GM20431 (cell line): ENCODE measurements around the gene DHRS7B.
"Not testable (repeated sequence)": the region's sequence is repeated elsewhere in the genome, so short reads cannot be mapped to it uniquely, and the experiment has no call there.

ENCODE experiments used
- in situ Hi-C: fragments of 300-500 bp; cut with MseI, MboI; formaldehyde crosslinking; loops from one replicate; pipeline ENCODE4 v1.15.0; 2020; ENCODE audit warnings: low sequenced_read_pairs; ENCODE audit not compliant: unreplicated experiment

DHRS7B gene

DNA sequence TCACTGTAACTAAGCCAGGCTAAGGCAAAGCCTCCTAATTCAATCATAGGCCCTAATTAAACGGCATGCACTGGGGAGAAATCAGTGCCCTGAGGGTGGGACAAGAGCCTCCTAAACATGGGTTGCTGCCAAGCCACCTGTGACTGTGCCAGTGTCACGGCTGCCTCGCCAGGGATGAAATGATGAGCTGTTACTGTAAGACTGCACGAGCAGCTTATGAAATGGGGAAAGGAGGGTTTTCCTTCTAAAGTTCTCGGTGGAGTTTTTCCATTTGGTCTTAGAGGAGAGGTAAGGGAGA lies 74.5 kb downstream of the DHRS7B start:
- in situ Hi-C loops = no loop called here

DNA sequence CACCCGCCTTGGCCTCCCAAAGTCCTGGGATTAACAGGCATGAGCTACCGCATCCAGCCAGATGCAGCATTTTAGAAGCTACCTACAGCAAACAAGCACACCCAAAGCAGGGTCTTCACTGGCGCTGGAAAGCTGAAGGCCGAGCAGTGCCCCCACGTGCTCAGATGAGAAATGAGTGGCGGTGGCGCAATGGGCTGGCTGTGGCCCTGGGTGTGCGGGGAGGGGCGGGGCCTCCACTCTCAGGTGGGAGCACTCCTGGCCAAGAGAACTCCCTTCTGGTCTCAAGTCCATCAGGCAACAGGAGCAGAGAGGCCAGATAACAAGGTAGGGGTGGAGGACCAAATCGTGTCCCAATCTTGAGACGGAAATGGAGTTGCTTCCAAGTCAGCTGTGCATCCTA lies 75.1 kb downstream of the DHRS7B start:
- in situ Hi-C loops = no loop called here

DNA sequence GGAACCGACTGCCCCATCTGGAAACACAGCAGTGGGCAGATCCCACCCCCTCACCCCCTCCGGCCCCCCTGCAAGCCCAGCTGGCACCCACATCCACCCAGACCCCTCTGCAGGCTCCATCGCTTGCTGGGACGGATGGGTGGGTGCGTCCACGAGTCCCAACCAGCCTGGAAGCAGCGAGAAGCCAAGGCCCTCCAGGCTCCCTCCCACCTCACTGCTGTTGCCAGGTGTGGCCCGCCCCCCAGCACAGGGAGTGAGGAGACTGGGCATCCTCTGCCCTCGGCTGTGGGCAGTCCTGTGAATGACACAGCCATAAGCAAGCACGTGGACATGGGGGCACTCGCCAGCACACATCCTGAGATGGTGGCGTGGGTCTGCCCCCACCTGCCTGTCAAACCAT lies 75.7 kb downstream of the DHRS7B start:
- in situ Hi-C loops = no loop called here

DNA sequence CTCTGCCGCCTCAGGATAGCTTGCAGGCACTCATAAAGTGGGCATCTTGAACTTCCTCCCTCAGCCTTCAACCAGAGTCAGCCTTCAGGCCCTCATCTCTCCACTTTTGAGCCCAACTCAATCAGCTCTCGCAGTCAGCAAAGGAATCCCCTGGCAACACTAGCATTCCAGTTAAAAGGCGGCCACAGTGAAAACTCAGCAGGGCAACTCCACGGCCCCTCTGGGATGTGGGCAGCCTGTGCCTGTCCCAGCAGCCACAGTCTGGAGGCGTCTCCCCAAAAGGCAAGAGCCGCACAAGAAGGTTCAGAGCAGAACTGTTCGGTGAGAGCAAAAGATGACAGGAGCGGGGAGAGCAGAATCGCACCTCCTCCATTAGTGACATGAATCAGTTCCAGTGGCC lies 78.2 kb downstream of the DHRS7B start:
- in situ Hi-C loops = no loop called here

DNA sequence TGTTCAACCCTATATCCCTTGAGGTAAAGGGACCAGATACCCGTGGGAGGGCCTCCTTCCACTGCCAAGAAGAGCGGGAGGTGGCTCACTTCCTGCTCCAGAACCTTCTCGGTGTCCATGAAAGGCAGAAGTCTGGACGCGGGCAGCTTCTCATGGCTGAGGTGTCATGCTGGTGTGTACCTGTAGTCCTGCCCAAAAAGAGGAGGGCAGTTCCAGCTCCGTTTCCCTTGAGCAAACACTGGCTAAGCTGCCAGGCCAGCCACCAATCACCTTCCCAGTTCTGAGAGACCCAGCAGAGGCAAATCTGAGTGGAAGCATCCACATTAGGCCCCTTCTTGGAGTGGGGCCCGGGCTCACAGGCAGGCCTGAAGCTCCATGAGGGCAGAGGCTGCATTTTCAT lies 81.6 kb downstream of the DHRS7B start:
- in situ Hi-C loops = no loop called here

DNA sequence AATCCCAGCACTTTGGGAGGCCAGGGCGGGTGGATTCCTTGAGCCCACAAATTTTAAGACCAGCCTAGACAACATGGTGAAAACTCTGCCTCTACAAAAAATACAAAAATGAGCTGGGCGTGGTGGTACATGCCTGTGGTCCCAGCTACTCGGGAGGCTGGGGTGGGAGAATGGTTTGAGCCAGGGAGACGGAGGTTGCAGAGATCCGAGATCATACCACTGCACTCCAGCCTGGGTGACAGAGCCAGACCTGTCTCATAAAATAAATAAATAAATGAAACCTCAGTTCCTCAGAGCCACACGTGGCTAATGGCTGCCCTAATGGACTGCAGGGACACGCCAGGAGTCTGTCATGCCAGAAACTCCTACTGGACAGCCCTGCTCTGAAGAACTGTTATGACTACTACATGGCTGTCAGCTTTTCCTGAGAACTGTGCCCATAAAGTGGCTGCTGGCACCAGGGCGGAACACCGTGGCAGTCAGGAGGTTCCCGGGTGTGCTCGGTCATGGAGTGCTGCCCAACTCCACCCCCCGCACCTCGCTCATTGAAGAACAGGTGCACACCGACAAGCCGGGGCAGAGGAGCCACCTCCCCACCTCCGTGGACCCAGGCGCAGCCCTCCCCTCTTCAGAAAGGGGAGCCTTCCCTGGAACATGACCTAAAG lies 82.9 kb downstream of the DHRS7B start:
- in situ Hi-C loops = no loop called here

DNA sequence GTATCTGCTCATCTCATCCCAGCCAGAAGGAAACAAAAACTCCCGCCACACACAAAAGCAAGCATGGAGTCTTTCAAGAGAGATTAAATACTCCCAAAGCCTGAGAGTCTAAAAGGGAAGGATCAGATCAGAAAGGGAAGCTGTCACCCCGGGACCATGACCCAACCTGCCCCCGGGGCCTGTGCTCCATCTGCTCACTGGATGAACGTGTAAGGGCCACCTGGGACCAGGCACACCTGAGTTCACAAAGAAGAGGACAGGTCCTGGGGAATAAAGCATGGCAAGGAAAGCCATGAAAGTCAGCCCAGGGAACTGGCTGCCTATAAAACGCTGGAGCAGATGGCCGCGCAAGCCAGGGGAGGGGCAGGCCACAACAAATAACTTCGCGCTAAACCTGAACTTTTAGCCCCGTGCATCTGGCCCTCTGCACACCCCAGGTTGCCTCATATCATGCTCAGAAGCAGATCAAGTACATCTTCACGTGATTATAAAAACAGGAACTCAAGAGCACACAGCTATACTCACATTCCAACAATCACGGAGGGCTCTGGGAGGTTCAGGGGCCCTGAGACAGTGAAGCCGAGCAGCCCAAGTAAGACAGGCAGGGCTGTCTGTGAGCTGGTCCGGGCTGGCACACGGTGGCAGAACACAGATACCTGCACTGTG lies 83.8 kb downstream of the DHRS7B start:
- in situ Hi-C loops = no loop called here

DNA sequence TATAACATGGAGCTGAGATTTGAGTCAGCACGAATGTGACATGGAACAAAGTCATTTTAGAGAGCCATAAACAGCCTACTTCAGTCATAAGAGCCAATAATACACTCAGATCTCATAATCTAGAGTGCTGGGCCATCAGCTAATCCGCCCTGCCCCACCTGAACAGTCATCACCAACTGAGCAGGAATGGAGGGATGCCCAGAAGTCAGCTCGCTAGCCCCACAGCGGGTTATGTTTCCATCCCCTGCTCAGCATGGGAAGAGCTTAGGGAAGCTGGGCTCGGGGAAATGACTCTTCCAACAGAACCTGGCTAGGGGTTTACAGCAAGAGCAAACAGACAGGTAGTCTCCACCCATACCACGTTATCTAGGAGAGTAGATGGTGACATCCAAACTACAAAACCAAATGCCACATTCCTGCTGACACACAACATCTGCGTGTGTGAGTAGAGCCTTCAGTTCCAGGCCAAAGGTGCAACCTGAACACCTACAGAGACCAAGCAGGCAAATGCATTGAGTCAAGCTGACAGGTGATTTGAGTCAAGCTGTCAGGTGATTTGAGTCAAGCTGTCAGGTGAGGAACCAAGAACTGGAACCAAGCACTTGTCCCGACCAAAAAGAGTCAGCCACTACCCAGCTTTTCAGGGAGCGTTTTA lies 85.2 kb downstream of the DHRS7B start:
- in situ Hi-C loops = no loop called here

DNA sequence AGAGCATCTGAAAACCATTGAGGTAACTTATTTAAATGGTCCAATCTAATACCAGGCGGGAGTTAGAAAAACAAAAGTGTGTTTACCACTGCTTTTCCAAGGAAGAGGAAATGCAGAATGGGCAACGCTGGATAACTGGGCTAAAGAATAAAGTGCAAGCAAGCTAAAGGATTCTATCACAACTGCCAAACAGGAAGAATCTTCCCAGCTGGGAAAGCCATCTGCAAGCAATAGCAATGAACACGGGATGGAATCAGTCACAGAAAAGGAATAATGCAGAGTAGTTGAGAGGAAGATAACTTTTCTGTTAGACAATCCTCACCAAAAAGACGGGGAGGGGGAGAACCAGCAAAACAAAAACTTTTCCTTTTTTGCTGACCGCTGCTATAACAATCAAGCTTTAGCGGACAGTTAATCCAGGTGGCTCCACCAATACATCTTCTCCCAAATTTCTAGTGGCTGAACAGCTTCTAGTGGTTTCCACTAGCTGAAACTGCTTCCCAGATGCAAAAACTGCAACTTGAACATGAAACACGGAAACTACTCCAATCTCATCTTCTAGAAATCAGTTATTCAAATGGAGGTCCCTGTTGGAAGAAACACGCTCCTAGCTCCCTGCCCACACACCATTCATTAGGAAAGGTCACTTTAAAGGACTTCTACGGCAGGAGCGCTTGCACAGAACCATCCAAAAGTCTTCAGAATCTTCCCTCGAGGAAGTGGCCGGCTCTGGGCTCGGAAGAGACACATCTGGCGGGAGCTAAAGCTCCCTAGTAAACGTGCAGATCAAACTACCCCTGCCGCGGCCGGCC lies 86.3 kb downstream of the DHRS7B start:
- in situ Hi-C loops = no loop called here

DNA sequence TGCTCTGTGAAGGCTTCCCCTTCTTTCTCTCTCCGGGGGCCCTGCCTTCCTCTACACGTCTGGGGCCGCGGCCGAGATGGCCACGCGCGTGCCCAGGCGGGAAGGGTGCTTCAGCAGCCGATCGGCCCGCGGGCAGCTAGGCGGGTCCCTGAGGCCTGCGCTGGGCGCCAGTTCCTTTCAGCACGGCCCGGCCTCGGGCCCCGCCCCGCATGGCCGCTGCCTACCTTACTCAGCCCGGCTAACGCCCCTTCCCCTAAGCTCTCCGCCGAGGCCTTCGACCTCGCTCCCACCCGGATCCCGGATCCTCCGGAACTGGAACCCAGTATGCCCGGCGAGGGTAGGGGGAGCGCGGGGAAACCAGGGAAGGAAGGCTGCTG lies 86.9 kb downstream of the DHRS7B start:
- in situ Hi-C loops = no loop called here

DNA sequence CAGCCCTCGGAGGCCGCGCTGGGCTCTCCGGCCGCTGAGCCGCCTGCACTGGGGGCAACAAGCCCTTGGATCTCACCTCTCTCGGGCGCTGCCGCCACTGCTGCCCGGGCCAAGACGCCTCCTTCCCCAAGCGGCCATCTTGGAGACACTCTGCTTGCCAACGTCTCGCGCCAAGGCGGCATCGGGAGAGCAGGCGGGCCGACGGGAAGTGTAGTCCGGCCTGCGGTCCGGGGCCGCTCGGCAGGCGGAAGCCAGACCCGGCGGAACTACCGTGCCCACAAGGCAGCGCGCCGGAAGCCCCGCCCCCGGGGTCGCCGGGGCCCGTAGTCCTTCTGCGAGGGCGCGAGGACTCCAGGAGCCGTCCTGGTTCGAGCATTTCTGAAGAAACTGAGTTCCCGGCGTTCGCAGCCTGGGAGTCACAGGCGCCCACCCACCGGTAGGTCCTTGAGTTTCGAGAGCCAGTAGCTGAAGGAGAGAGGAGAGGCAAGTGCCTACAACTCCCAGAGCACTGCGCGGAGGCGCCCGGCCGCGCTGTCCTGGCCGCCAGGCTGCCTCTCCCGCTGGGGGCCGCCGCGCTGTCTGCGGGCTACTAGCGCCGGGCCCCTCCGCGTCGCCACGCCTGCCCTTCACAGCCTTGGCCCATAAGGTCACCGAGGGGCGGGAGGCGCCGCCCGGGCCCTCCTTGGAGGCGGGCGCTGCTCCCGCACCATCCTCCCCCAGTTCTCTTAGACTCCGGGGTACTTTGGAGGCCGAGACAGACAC lies 87.4 kb downstream of the DHRS7B start, which contains the start of gene TMEM11:
TSS of gene TMEM11 (minus strand) at position 147 of the 762 bp plus-strand sequence. CDS start at position 138, 9 bp downstream.
- in situ Hi-C loops = no loop called here

DNA sequence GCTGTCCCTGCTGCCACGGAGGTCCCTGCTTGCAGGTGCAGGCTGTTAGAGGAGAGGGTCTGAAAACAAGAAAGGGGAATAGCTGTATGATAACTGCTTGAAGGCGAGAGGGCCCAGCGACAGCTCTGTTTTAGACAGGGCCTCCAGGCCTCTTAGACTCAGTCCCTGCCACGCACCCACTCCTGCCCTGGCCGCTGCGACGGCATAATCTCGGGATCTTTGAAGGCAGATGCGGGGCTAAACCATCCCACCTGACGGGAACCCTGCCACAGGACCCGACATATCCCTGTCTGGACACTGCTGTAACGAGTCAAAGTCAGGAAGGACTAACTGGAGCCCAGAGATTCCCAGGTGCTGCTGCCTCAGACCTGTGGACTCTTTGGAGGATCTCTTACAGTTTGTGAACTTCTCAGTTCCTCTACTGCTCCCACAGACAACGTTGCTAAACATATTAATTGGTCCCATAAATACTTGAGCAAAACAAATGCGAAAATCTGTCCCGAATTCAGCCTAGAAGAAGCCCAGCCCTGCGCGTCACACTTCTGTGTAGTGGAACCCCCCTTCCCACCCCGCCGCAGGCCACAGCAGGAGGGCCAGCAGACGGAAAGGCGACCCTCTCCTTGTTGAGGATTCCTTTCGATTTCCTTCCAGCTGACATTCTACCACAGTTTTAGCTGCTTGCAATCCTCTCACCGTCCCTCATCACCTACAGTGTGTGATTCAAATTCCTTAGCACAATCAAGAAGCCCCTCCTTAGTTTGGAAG lies 88.2 kb downstream of the DHRS7B start:
- in situ Hi-C loops = no loop called here

DNA sequence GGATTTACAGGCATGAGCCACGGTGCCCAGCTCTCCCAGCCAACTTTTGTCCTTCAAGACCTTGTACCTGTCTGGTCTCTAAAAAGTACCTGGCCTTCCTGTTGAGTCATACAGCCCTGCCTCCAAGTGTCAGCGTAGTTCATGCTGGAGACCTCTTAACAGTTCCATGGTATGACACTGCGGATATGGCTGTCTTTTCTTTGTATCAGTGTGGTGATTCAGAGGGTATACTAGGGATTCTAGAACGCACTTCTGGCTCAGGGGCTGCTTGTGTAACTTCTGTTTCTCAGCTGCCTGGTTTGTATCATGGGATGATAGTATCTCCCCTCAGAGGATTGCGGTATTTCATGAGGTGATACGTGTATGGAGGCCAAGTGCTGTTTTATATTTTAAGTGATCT lies 89.2 kb downstream of the DHRS7B start:
- in situ Hi-C loops = no loop called here

DNA sequence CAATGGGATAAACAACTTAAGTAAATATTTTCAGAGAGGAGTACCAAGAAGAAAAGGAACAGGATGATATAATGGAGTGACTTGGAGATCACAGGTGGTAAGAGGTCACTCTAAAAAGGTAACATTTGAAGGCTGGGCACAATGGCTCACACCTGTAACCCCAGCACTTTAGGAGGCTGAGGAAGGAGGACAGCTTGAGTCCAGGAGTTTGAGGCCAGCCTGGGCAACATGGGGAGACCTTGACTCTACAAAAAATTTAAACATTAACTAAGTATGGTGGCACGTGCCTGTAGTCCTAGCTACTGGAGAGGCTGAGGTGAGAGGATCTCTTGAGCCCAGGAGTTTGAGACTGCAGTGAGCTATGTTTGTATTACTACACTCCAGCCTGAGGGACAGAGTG lies 90.6 kb downstream of the DHRS7B start:
- in situ Hi-C loops = no loop called here

DNA sequence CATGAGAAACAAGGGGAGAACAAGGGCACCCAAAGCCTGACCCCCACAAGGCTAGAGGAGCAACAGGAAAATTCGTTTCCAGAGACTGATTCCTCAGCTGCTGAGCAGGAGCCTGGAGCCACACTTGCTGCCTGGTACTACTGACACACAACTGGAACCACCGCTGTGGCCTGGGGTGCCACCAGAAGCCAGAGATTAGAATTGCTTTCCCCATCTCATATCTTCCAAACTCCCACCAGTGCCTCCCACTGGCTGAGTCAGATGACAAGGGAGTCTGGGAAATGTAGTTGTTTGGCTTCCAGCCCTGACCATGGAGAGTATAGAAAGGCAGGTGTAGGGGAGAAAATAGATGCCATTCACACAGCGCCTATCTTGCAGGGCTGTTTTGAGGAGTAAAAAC lies 91.3 kb downstream of the DHRS7B start:
- in situ Hi-C loops = no loop called here

DNA sequence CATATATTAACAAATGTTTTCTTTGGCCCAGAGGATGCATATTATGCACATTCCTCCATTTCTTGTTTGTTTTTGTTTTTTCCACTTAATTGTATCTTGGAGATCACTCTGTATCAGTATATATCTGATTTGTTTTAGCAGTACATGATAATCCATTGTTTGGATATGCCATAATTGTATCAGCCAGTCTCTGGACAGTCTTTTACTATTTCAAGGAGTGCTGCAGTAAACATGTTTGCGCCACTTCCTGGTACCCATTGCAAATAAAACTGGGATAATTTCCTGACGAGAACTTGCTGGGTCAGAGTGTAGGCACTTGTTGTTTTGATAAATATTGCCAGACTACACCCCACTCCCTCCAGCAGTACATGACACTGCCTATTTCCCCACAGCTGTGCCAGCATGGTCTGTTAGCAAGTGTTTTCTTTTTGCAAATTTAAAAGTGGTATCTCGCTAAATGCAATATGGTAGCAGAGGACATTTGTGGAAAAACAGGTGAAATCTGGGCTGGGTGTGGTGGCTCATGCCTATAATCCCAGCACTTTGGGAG lies 92.1 kb downstream of the DHRS7B start:
- in situ Hi-C loops = no loop called here

DNA sequence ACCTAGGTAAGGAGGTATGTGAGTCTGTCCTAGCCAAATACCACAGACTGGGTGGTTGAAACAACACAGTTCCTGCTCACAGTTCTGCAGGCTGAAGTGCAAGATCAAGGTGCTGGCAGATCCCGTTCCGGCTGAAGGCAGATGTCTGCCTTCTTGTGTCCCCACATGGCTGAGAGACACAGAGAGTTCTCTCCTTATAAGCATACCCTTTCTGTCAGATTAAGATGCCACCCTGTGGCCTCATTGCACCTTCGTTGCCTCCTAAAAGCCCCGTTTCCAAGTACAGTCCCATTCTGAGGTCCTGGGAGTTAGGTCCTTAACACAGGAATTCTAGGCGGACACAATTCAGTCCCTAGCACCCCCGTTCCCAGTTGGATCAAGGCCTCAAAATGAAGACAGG lies 96.3 kb downstream of the DHRS7B start:
- in situ Hi-C loops = no loop called here

DNA sequence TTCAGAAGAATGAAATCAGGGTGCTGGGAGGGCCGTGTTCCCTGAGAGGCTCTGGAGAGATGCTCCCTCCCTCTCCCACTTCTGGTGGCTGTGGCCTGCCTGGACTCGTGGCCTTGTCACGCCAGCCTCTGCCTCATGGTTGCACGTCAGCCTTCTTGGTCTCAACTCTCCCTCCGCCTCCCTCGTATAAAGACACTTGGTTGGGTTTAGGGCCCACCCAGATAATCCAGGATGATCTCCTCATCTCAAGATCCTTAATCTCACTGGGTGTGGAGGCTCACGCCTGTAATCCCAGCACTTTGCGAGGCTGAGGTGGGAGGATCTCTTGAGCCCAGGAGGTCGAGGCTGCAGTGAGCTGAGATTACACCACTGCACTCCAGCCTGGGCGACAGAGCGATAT lies 100.5 kb downstream of the DHRS7B start:
- in situ Hi-C loops = not testable (repeated sequence)

DNA sequence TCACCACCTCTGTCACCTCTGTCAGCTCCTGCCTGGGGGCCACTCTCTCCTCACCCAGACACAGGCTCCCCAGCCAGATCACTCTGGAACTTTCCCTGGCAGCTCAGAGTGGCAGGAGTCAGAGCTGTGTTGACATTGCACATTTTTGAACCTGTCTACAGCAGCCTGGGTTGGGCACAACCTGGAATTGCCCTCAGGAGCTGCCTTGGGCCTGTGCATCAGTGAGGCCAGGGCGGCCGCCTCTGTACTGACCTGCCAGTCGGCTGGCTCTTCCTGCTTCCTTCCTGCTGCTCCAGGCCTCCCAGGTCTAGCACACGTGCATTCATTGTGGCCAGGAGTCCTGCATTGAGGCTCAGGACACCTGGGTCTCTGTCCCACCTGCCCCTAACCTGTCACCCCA lies 101.3 kb downstream of the DHRS7B start:
- in situ Hi-C loops = no loop called here
